GM12878 (cell line): ENCODE data around the gene GPR108. TPM values are rescaled to one million over a fixed set of nuclear protein-coding genes. Genes with fewer than 3 reads are reported as not detected.
A peak's percentile ranks its signal among the peaks of the same experiment; 100 is the strongest.
"Not testable (repeated sequence)": the region's sequence is repeated elsewhere in the genome, so short reads cannot be mapped to it uniquely, and the experiment has no call there.

Experiments used
- ATAC-seq: fragments of 200-7000 bp; cut with Tn5 transposase; 3 replicates; pipeline ENCODE4 v1.9.1; 2020; ENCODE audit warnings: mild to moderate bottlenecking, moderate library complexity
- BruUV-seq: library from RNA; stranded (reverse); fragments of 400-500 nt; replicated peaks from 2 replicates; lab custom pipeline; 2021; lab: Mats Ljungman, UMichigan
- CTCF ChIA-PET: fragments of 300-600 bp; sonication (Branson Sonifier 250); formaldehyde crosslinking; extraction: SDS; loops from one replicate; lab custom pipeline; 2021; ENCODE audit warnings: inconsistent platforms; lab: Yijun Ruan, JAX
- POLR2A ChIA-PET: fragments of 350-600 bp; formaldehyde crosslinking; extraction: SDS; loops from one replicate; lab custom pipeline; 2021; ENCODE audit warnings: inconsistent platforms; lab: Charles Lee
- RAD21 ChIA-PET: fragments of 300-600 bp; sonication (Branson Sonifier 250); formaldehyde crosslinking; loops from one replicate; lab custom pipeline; 2023; ENCODE audit warnings: antibody characterized with exemption; ENCODE audit not compliant: unreplicated experiment; lab: Charles Lee
- SMC1A ChIA-PET: fragments of 300-600 bp; sonication (Branson Sonifier 250); formaldehyde crosslinking; loops from one replicate; lab custom pipeline; 2023; ENCODE audit not compliant: unreplicated experiment, uncharacterized antibody; lab: Charles Lee
- DNase-seq: peaks from one replicate; pipeline ENCODE4 v3.0.0-alpha.2; 2011; ENCODE audit warnings: low read depth, low spot score
- FAIRE-seq: peaks from 3 replicates; lab custom pipeline; 2011; peaks lifted over from hg19 to GRCh38; lab: Jason Lieb, UNC
- H2AFZ ChIP-seq: 2 replicates; pipeline ENCODE4 v1.6.0; 2011; ENCODE audit warnings: low read depth, low read length, control low read depth; ENCODE audit not compliant: control insufficient read depth
- H3K27ac ChIP-seq: 2 replicates; pipeline ENCODE4 v1.5.1; 2011; ENCODE audit warnings: control low read depth; ENCODE audit not compliant: control insufficient read depth, insufficient read depth
- H3K27me3 ChIP-seq, 2 experiments: replicated peaks in 1 of 2; 2 replicates each; pipeline versions ENCODE4 v1.6.0 to v1.6.1; 2011; ENCODE audit warnings: low read length in 1 of 2; ENCODE audit not compliant: control insufficient read depth in 2 of 2, insufficient read depth in 2 of 2
- H3K36me3 ChIP-seq, 2 experiments: 2 replicates each; pipeline ENCODE4 v1.5.1; 2011; ENCODE audit warnings: low read length in 1 of 2; ENCODE audit not compliant: control insufficient read depth in 2 of 2, insufficient read depth in 2 of 2
- H3K4me1 ChIP-seq: 2 replicates; pipeline ENCODE4 v1.6.1; 2011; ENCODE audit warnings: mild to moderate bottlenecking, low read length, moderate library complexity, mixed read lengths; ENCODE audit not compliant: control insufficient read depth, insufficient read depth
- H3K4me2 ChIP-seq: 2 replicates; pipeline ENCODE4 v1.6.0; 2011; ENCODE audit warnings: control low read depth; ENCODE audit not compliant: control insufficient read depth, insufficient read depth
- H3K4me3 ChIP-seq: fragments of 200-600 bp; sonication (generic); 2 replicates; pipeline ENCODE4 v1.5.1; 2016
- H3K79me2 ChIP-seq: 2 replicates; pipeline ENCODE4 v1.6.0; 2011; ENCODE audit warnings: low read length; ENCODE audit not compliant: control insufficient read depth, insufficient read depth
- H3K9ac ChIP-seq: 2 replicates; pipeline ENCODE4 v1.8.0; 2011; ENCODE audit warnings: low read length, control low read depth, mixed read lengths; ENCODE audit not compliant: control insufficient read depth, insufficient read depth
- H3K9me3 ChIP-seq: replicated peaks from 3 replicates; pipeline ENCODE4 v1.5.1; 2011; ENCODE audit warnings: mild to moderate bottlenecking, low read length; ENCODE audit not compliant: control insufficient read depth, insufficient read depth
- H4K20me1 ChIP-seq: 2 replicates; pipeline ENCODE4 v1.6.0; 2011; ENCODE audit not compliant: control insufficient read depth, insufficient read depth
- CREB1 ChIP-seq: IDR thresholded peaks from 2 replicates; pipeline ENCODE4 v1.6.1; 2012; ENCODE audit warnings: low read depth, mild to moderate bottlenecking, inconsistent platforms
- DPF2 ChIP-seq: fragments of 450-650 bp; IDR thresholded peaks from 2 replicates; pipeline ENCODE4 v1.6.1; 2017; ENCODE audit warnings: mild to moderate bottlenecking
- IRF3 ChIP-seq: fragments of 450-650 bp; IDR thresholded peaks from 2 replicates; pipeline ENCODE4 v1.6.1; 2014; ENCODE audit warnings: mild to moderate bottlenecking
- RAD21 ChIP-seq: IDR thresholded peaks from 2 replicates; pipeline ENCODE4 v1.6.1; 2011; ENCODE audit warnings: mild to moderate bottlenecking, low read depth, low read length, moderate library complexity; ENCODE audit not compliant: insufficient read depth
- SPI1 ChIP-seq: IDR thresholded peaks from 2 replicates; pipeline ENCODE4 v1.6.1; 2011; ENCODE audit warnings: low read depth, mild to moderate bottlenecking, low read length, moderate library complexity, borderline replicate concordance; ENCODE audit not compliant: insufficient read depth
- WGBS: methylation state at CpG from one replicate; pipeline ENCODE4 v1.1.6; 2016; ENCODE audit warnings: low lambda C conversion rate; ENCODE audit not compliant: insufficient replicate concordance, insufficient coverage; ENCODE audit errors: missing lambda C conversion rate; 5-methylcytosine and 5-hydroxymethylcytosine counted together
- in situ Hi-C: fragments of 300-500 bp; cut with MboI; formaldehyde crosslinking; loops from 9 replicates; pipeline ENCODE4 v1.14.3; 2018; ENCODE audit warnings: mixed read lengths
- intact Hi-C: fragments of 100-400 bp; cut with micrococcal nuclease; formaldehyde crosslinking; loops from one replicate; pipeline ENCODE4 v1.14.2; 2022; ENCODE audit not compliant: unreplicated experiment
- polyA plus RNA-seq, 11 experiments: library from polyadenylated mRNA; depleted of rRNA in 4 of 11; unstranded in 6 of 11; stranded (reverse) in 5 of 11; fragments of >200 nt; fragmentation: Nextera tagmentation in 4 of 11; fragmentation: Illumina TruSeq in 1 of 11; extraction: Ambion mirVana in 4 of 11; extraction: Trizol in 1 of 11; gene quantifications; 1 replicate in 1 of 11; 2 replicates in 10 of 11; pipeline versions ENCODE4 v1.2.1 to v1.2.3, GENCODE V29; 2011 to 2016; ENCODE audit warnings: inconsistent platforms in 2 of 11, missing spikeins in 2 of 11, low read depth in 1 of 11
- total RNA-seq, 4 experiments: library from RNA; depleted of rRNA in 3 of 4; stranded (reverse); fragments of >200 nt in 3 of 4; fragmentation: Illumina TruSeq in 1 of 4; extraction: Trizol in 1 of 4; gene quantifications; 2 replicates each; pipeline versions ENCODE4 v1.2.1 to v1.2.3, GENCODE V29; 2013 to 2021

The GPR108 gene
- total and polyA plus RNA-seq, 10 of the 15 experiments (the other 5 are each of a cell fraction or from before 2014, with no cell fraction given) = 4.4 to 87.2 (median 57.1) TPM

DNA sequence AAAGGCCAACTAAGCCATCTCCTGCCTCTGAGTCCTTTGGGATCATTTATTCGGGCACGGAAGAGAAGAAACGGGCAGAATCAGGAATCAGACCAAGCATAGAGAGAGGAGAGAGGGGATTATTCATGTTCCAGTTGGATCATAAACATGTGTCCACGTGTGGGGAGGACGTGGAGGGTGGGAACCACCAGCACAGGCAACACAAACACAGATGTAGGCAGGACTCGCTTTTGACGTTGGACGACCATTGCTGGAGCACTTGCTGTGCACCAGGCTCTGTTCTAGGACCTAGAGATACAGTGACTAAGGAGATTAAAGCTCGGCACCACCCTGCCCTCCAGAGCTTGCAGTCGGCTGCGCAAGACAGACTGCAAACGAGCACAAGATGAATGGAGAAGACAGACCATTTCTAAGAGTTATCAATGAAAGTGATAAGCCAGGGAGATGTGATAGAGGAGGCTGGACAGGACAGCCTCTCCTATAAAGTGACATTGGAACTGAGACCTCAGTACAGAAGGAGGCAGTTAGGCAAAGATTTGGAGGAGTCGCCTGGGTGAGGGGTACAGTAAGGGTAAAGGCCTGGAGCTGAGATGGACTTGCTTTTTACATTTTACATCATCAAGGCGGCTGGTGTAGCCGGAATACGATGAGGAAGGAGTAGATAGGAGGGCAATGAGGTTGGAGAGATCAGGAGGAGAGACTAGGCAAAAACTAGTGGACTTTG, 29.1 kb upstream of the GPR108 start (continued):
- TF ChIP-seq DPF2 (0 out of 2 replicates have a peak, but pooled peaks have one; percentile 17), CREB1 (0 out of 2 replicates have a peak, but pooled peaks have one; percentile 8), IRF3 (no peak)

DNA sequence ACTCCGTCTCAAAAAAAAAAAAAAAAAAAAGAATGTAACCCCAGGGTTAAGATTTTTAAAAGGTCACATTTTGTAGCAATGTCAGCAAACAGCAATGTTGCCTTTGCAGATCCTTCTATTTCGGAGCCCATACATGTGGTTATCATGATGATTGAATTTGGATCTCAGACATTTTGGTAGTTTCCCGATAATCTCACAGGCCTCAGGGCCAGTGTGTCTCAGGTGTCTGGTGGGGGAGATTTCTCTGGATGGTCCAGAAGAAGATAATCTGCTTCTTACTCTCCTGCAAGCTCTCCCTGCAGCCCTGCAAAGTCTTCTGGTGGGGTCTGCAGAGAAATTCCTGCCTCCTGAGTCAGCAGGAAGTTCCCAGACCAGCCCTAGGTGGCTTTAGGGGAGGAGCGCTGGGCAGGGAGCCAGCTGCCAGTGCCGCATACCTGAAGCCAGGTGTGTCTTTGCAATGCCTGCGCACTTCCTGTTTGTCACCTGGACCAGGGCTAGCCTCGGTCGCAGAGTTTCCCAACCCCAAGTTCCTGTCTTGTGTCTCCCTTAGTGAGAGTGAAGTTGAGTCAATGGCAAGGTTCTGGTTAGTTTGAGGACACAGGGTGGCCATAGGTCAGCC, 28.5 kb upstream of the GPR108 start:
- DNase-seq = no peak
- Histone ChIP-seq H3K79me2 (peaks cover 10% of the 10 kb centered on the region), H3K9me3 (no peaks in the 10 kb centered on the region; the same call in 2 of the 3 replicates), H4K20me1 (no peaks in the 10 kb centered on the region), H3K4me3 (peak overlapping the region; percentile 85), H3K27ac (peak overlapping the region; percentile 71; the same call in 1 of the 2 replicates), H2AFZ (no peak overlapping the region), H3K36me3 (no peaks in the 10 kb centered on the region; a peak in 1 of 4 replicates), H3K4me1 (peaks cover 23% of the 10 kb centered on the region), H3K27me3 (no peaks in the 10 kb centered on the region), H3K4me2 (peak overlapping the region; percentile 96), H3K9ac (peak overlapping the region; percentile 55; the same call in 1 of the 2 replicates)
- POLR2A ChIA-PET = interaction anchor here (3.0 kb wide), 1 partner anchor 29 kb away, joined by 19 read pairs; the partner anchor contains the start of gene GPR108
- BruUV-seq = TSS peak; percentile 81
- ATAC-seq = no peak
- RAD21 ChIA-PET = no interaction called here
- intact Hi-C loops = loop anchor here (2.0 to 5.0 kb wide), 2 partner anchors 27 to 174 kb away; partner anchors contain the start of genes CD70 and TRIP10
- CTCF ChIA-PET = interaction anchor here (0.8 to 4.0 kb wide), 3 partner anchors 16 to 134 kb away, joined by 4 to 38 read pairs (median 17); partner anchors contain the start of gene GPR108
- in situ Hi-C loops = no loop called here
- SMC1A ChIA-PET = interaction anchor here (0.7 to 1.0 kb wide), 2 partner anchors 9 to 303 kb away, joined by 3 to 4 read pairs; no protein-coding TSS in a partner anchor
- TF ChIP-seq RAD21 = no peak
- peak; percentile 21; the same call in 1 of the 2 replicates for TF ChIP-seq SPI1
- no peak for FAIRE-seq
- 49% methylated on average over 7 of the region's 8 CpGs for WGBS

GRCh38 chr19:6762253-6762797, 24.9 kb upstream of the GPR108 start:
- CTCF ChIA-PET, SMC1A ChIA-PET, H3K79me2 ChIP-seq: not testable (repeated sequence)

More at GRCh38 chr19:6762253-6762797, 24.9 kb upstream of the GPR108 start:
- ATAC-seq, H3K27ac ChIP-seq, DNase-seq, FAIRE-seq, H4K20me1 ChIP-seq, H3K4me3 ChIP-seq, H3K27me3 ChIP-seq, H3K4me2 ChIP-seq, in situ Hi-C loops, H3K36me3 ChIP-seq, H3K9ac ChIP-seq, H3K9me3 ChIP-seq, BruUV-seq, H2AFZ ChIP-seq, intact Hi-C loops, RAD21 ChIA-PET: not testable (repeated sequence)
- POLR2A ChIA-PET = interaction anchor here (1.9 kb wide), 1 partner anchor 10 kb away, joined by 10 read pairs; the partner anchor contains the start of gene VAV1
- peaks cover 13% of the 10 kb centered on the region for H3K4me1 ChIP-seq
- 88% methylated on average over 4 of the region's 8 CpGs for WGBS
